Neuronal stem cell (in vitro differentiated cells): ENCODE results near the gene MTERF4.

Experiments
- DNase-seq: peaks from one replicate; pipeline ENCODE4 v3.0.0-alpha.2; 2013; ENCODE audit warnings: low spot score
- H2AFZ ChIP-seq: one replicate; pipeline ENCODE4 v1.6.1; 2013; ENCODE audit warnings: mild to moderate bottlenecking, low read length, inconsistent platforms
- H2AK5ac ChIP-seq: 2 replicates; pipeline ENCODE4 v1.6.1; 2013; ENCODE audit warnings: low read depth, mild to moderate bottlenecking, inconsistent platforms, low read length, moderate library complexity, mixed read lengths
- H2BK120ac ChIP-seq: 2 replicates; pipeline ENCODE4 v1.6.1; 2013; ENCODE audit warnings: low read depth, mild to moderate bottlenecking, inconsistent platforms, low read length, moderate library complexity, mixed read lengths
- H2BK12ac ChIP-seq: one replicate; pipeline ENCODE4 v1.6.1; 2013; ENCODE audit warnings: low read length, inconsistent platforms
- H2BK15ac ChIP-seq: 2 replicates; pipeline ENCODE4 v1.6.1; 2013; ENCODE audit warnings: mild to moderate bottlenecking, low read length, inconsistent platforms, mixed read lengths
- H2BK5ac ChIP-seq: one replicate; pipeline ENCODE4 v1.6.1; 2013; ENCODE audit warnings: inconsistent platforms, mild to moderate bottlenecking, low read length, moderate library complexity
- H3K14ac ChIP-seq: one replicate; pipeline ENCODE4 v1.6.1; 2013; ENCODE audit warnings: low read length, inconsistent platforms
- H3K18ac ChIP-seq: 2 replicates; pipeline ENCODE4 v1.6.1; 2013; ENCODE audit warnings: low read length, inconsistent platforms
- H3K23ac ChIP-seq: 2 replicates; pipeline ENCODE4 v1.6.1; 2013; ENCODE audit warnings: low read depth, mild to moderate bottlenecking, mixed read lengths, low read length, inconsistent platforms; ENCODE audit not compliant: poor library complexity
- H3K27ac ChIP-seq: replicated peaks from 3 replicates; pipeline ENCODE4 v1.5.1; 2013; ENCODE audit warnings: low read length, inconsistent platforms
- H3K27me3 ChIP-seq, 3 experiments: 2 replicates each; pipeline ENCODE4 v1.6.1; 2013; ENCODE audit warnings: low read length in 3 of 3, mild to moderate bottlenecking in 2 of 3, inconsistent platforms in 1 of 3, low read depth in 1 of 3, mixed read lengths in 1 of 3, moderate library complexity in 1 of 3; ENCODE audit not compliant: control insufficient read depth in 3 of 3, insufficient read depth in 3 of 3
- H3K36me3 ChIP-seq, 2 donors: replicated peaks in 1 of 2; 2 replicates each; pipeline ENCODE4 v1.6.1; 2013; ENCODE audit warnings: low read length in 2 of 2; ENCODE audit not compliant: control insufficient read depth in 2 of 2, insufficient read depth in 2 of 2
- H3K4ac ChIP-seq: 2 replicates; pipeline ENCODE4 v1.6.1; 2013; ENCODE audit warnings: inconsistent platforms, mild to moderate bottlenecking, low read length, moderate library complexity
- H3K4me1 ChIP-seq, 2 donors: 1 replicate in 1 of 2; 2 replicates in 1 of 2; pipeline ENCODE4 v1.6.1; 2013; ENCODE audit warnings: low read length in 2 of 2, low read depth in 1 of 2; ENCODE audit not compliant: control insufficient read depth in 2 of 2, insufficient read depth in 1 of 2
- H3K4me2 ChIP-seq: one replicate; pipeline ENCODE4 v1.6.1; 2013; ENCODE audit warnings: mild to moderate bottlenecking, low read length, inconsistent platforms; ENCODE audit not compliant: insufficient read depth, poor library complexity, severe bottlenecking
- H3K4me3 ChIP-seq, 2 donors: 2 replicates each; pipeline ENCODE4 v1.5.1; 2013; ENCODE audit warnings: low read length in 2 of 2, mild to moderate bottlenecking in 2 of 2, inconsistent platforms in 1 of 2, moderate library complexity in 1 of 2
- H3K79me1 ChIP-seq: one replicate; pipeline ENCODE4 v1.6.1; 2013; ENCODE audit warnings: low read depth, mild to moderate bottlenecking, inconsistent platforms, low read length, moderate library complexity
- H3K9ac ChIP-seq: one replicate; pipeline ENCODE4 v1.6.1; 2013; ENCODE audit warnings: mild to moderate bottlenecking, low read depth, low read length, inconsistent platforms; ENCODE audit not compliant: poor library complexity
- H3K9me3 ChIP-seq, 2 donors: replicated peaks in 1 of 2; 2 replicates each; pipeline versions ENCODE3 to v1.6.1; 2013; ENCODE audit warnings: low read length in 2 of 2, mild to moderate bottlenecking in 2 of 2, inconsistent platforms in 1 of 2, low read depth in 1 of 2, mixed read lengths in 1 of 2, moderate library complexity in 1 of 2; ENCODE audit not compliant: control insufficient read depth in 2 of 2, insufficient read depth in 1 of 2
- H4K8ac ChIP-seq: one replicate; pipeline ENCODE4 v1.6.1; 2013; ENCODE audit warnings: low read depth, mild to moderate bottlenecking, inconsistent platforms, low read length, moderate library complexity
- H4K91ac ChIP-seq: one replicate; pipeline ENCODE4 v1.6.1; 2013; ENCODE audit warnings: low read length, low read depth, mild to moderate bottlenecking, inconsistent platforms; ENCODE audit not compliant: poor library complexity
- WGBS, 2 donors: extraction: QIAGEN DNeasy Blood & Tissue Kit; methylation state at CpG; one replicate each; pipeline ENCODE4 v1.1.7; 2013; ENCODE audit warnings: missing lambda C conversion rate in 2 of 2, mixed read lengths in 1 of 2; ENCODE audit not compliant: insufficient read length in 2 of 2, insufficient replicate concordance in 1 of 2; ENCODE audit errors: extremely low coverage in 2 of 2; 5-methylcytosine and 5-hydroxymethylcytosine counted together

MTERF4 gene

GRCh38 chr2:241081643-241082340 is 20.3 kb downstream of the MTERF4 start:
- peak overlapping the region; percentile 41 for H3K18ac ChIP-seq
- DNase-seq = no peak
- WGBS, 2 donors = no CpG with 5 or more reads among the region's 28 CpGs

GRCh38 chr2:241081190-241081642 is 20.9 kb downstream of the MTERF4 start:
- Histone ChIP-seq H3K23ac (peak overlapping the region; percentile 94), H3K27ac (no peak overlapping the region)
- WGBS, 2 donors = no CpG with 5 or more reads among the region's 9 CpGs

More at GRCh38 chr2:241081643-241082340, 20.3 kb downstream of the MTERF4 start:
- Histone ChIP-seq H2AFZ (no peak overlapping the region), H3K23ac (peak overlapping the region; percentile 94), H2BK12ac (no peak overlapping the region), H2BK5ac (no peak overlapping the region), H3K9me3 (peaks cover 0 to 16% of the 10 kb centered on the region in 2 donors), H3K4me1 (peaks cover 0 to 4% of the 10 kb centered on the region in 2 donors), H3K36me3 (peaks cover 4 to 18% of the 10 kb centered on the region in 2 donors), H4K8ac (no peak overlapping the region), H2BK120ac (no peak overlapping the region), H2AK5ac (peak overlapping the region; percentile 32), H3K27ac (no peak overlapping the region), H3K4ac (peak overlapping the region; percentile 67), H3K27me3 (no peaks in the 10 kb centered on the region), H3K4me3 (no peak overlapping the region), H2BK15ac (peak overlapping the region; percentile 39), H3K79me1 (no peaks in the 10 kb centered on the region), H3K4me2 (no peak overlapping the region), H4K91ac (no peak overlapping the region), H3K14ac (no peak overlapping the region), H3K9ac (peak overlapping the region; percentile 73)

GRCh38 chr2:241080405-241081189 is 21.5 kb downstream of the MTERF4 start:
- no peak for DNase-seq
- no peak overlapping the region for H2BK15ac ChIP-seq
- H3K79me1 ChIP-seq = no peaks in the 10 kb centered on the region
- H3K27ac ChIP-seq = no peak overlapping the region
- no peak overlapping the region for H2AFZ ChIP-seq
- H3K27me3 ChIP-seq = no peaks in the 10 kb centered on the region
- no peak overlapping the region for H4K91ac ChIP-seq
- H3K9me3 ChIP-seq = peaks cover 0 to 8% of the 10 kb centered on the region in 2 donors
- no peak overlapping the region for H4K8ac ChIP-seq
- no peak overlapping the region for H3K23ac ChIP-seq
- H2BK120ac ChIP-seq = no peak overlapping the region
- H3K4ac ChIP-seq = no peak overlapping the region
- H2AK5ac ChIP-seq = no peak overlapping the region
- peaks cover 0 to 9% of the 10 kb centered on the region in 2 donors for H3K36me3 ChIP-seq
- H3K4me1 ChIP-seq = peaks cover 0 to 4% of the 10 kb centered on the region in 2 donors
- peak overlapping the region; percentile 33 for H3K14ac ChIP-seq
- no peak overlapping the region for H3K18ac ChIP-seq
- no peak overlapping the region for H3K4me2 ChIP-seq
- H2BK5ac ChIP-seq = no peak overlapping the region
- H3K9ac ChIP-seq = no peak overlapping the region
- WGBS, 2 donors = no CpG with 5 or more reads among the region's 18 CpGs
- H2BK12ac ChIP-seq = no peak overlapping the region
- peak overlapping the region in 1 of 2 donors; percentile 26 for H3K4me3 ChIP-seq

More at GRCh38 chr2:241081190-241081642, 20.9 kb downstream of the MTERF4 start:
- no peak overlapping the region for H4K91ac ChIP-seq
- H2BK15ac ChIP-seq = peak overlapping the region; percentile 39
- no peak overlapping the region for H3K4me3 ChIP-seq
- H2AFZ ChIP-seq = no peak overlapping the region
- no peak for DNase-seq
- H3K9me3 ChIP-seq = peaks cover 0 to 11% of the 10 kb centered on the region in 2 donors
- no peak overlapping the region for H2BK12ac ChIP-seq
- H2BK120ac ChIP-seq = no peak overlapping the region
- H3K4me2 ChIP-seq = no peak overlapping the region
- peak overlapping the region; percentile 41 for H3K18ac ChIP-seq
- no peak overlapping the region for H3K14ac ChIP-seq
- H2BK5ac ChIP-seq = no peak overlapping the region
- H3K4ac ChIP-seq = peak overlapping the region; percentile 67
- H3K79me1 ChIP-seq = no peaks in the 10 kb centered on the region
- no peaks in the 10 kb centered on the region for H3K27me3 ChIP-seq
- peaks cover under 1 to 12% of the 10 kb centered on the region in 2 donors for H3K36me3 ChIP-seq
- H2AK5ac ChIP-seq = no peak overlapping the region
- peak overlapping the region; percentile 73 for H3K9ac ChIP-seq
- H3K4me1 ChIP-seq = peaks cover 0 to 4% of the 10 kb centered on the region in 2 donors
- H4K8ac ChIP-seq = no peak overlapping the region
